ENCODE results near the gene YY1. TPM values are rescaled to one million over a fixed set of nuclear protein-coding genes. Genes with fewer than 3 reads are reported as not detected.
A peak's percentile ranks its signal among the peaks of the same experiment; 100 is the strongest.

The YY1 gene
- 38.0 and 45.6 TPM in 2 replicates for polyA plus RNA-seq (2011; rRNA removed)
- 25.5 and 27.2 TPM in 2 replicates for polyA minus RNA-seq (2011; rRNA and poly(A)+ RNA removed)

DNA sequence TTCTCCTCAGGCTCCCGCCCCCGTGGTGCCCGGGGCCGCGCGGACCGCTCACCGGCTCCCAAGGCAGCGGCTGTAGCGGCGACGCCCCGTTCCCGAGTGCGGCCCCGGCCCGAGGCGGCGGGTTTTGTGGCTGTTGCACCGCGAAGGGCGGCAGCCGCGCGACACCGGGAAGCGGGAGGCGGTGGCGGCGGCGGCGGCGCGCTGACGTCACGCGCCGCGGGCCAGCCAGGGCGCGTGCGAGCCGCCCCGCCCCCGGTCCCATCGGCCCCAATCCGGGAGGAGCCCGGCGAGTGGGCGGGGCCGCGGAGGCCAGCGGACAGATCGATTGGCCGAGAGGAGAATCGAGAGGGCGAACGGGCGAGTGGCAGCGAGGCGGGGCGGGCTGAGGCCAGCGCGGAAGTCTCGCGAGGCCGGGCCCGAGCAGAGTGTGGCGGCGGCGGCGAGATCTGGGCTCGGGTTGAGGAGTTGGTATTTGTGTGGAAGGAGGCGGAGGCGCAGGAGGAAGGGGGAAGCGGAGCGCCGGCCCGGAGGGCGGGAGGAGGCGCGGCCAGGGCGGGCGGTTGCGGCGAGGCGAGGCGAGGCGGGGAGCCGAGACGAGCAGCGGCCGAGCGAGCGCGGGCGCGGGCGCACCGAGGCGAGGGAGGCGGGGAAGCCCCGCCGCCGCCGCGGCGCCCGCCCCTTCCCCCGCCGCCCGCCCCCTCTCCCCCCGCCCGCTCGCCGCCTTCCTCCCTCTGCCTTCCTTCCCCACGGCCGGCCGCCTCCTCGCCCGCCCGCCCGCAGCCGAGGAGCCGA is at the start of gene YY1:
TSS of gene YY1 (plus strand) at position 726 of the 792 bp plus-strand sequence. CDS start 101 bp downstream, outside the sequence.
- TF ChIP-seq CTCF (IDR thresholded peaks at IDR 0.05; ENCODE audit: low read depth, low read length), result no peak
- Histone ChIP-seq H3K27ac (ENCODE audit: low read depth, low read length) (peak within 1 kb of the TSS; percentile 70), H3K9me3 (ENCODE audit: control insufficient read depth, insufficient read depth, low read length) (no peaks in the 10 kb centered on the region; the same call in 1 of the 2 replicates), H3K4me3 (ENCODE audit: low read depth, low read length) (peak within 1 kb of the TSS; percentile 91), H3K27me3 (ENCODE audit: control insufficient read depth, insufficient read depth, low read length) (no peaks in the 10 kb centered on the region)
- CTCF ChIA-PET, result no interaction called here
- DNase-seq (ENCODE audit: low read depth, low spot score), result peak; percentile 93
- POLR2A ChIA-PET, result interaction anchor here (0.6 to 1.2 kb wide), 2 partner anchors 24 to 92 kb away, joined by 3 to 4 read pairs; no protein-coding TSS in a partner anchor

- H3K4me3 ChIP-seq (ENCODE audit: low read depth, low read length), result no peak overlapping the region
- POLR2A ChIA-PET, result no interaction called here
- H3K9me3 ChIP-seq (ENCODE audit: control insufficient read depth, insufficient read depth, low read length), result no peaks in the 10 kb centered on the region
- DNase-seq (ENCODE audit: low read depth, low spot score), result no peak
- CTCF ChIA-PET, result no interaction called here
- no peak for TF ChIP-seq CTCF (IDR thresholded peaks at IDR 0.05; ENCODE audit: low read depth, low read length)
- H3K27me3 ChIP-seq (ENCODE audit: control insufficient read depth, insufficient read depth, low read length), result no peaks in the 10 kb centered on the region
- no peak overlapping the region for H3K27ac ChIP-seq (ENCODE audit: low read depth, low read length)
These were observed 48.8 kb upstream of the YY1 start for GRCh38 chr14:100190126-100190525.

DNA sequence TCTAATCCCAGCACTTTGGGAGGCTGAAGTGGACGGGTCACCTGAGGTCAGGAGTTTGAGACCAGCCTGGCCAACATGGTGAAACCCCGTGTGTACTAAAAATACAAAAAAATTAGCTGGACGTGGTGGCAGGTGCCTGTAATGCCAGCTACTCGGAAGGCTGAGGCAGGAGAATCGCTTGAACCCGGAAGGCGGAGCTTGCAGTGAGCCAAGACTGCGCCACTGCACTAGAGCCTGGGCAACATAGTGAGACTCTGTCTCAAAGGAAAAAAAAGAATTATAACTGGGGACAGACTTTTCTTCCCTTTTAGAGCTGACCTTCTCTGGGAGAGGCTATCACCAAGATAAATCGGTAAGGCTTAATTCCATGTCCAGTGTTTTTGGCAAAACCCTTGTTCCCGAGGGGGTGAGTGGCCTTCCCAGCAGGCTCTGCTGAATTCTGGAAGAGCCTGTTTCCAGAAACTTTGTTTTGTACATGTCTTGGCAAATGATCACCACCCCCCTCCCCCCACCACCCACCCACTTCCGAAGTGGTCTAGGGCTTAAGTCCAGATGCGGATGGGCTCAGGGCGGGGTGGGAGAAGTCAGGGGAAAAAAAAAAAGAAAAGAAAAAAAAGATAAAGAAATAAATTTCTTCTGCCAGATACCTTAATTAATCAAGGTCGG is 47.2 kb upstream of the YY1 start:
- no peak for TF ChIP-seq CTCF (IDR thresholded peaks at IDR 0.05; ENCODE audit: low read depth, low read length)
- Histone ChIP-seq H3K4me3 (ENCODE audit: low read depth, low read length) (no peak overlapping the region), H3K27ac (ENCODE audit: low read depth, low read length) (no peak overlapping the region), H3K9me3 (ENCODE audit: control insufficient read depth, insufficient read depth, low read length) (no peaks in the 10 kb centered on the region), H3K27me3 (ENCODE audit: control insufficient read depth, insufficient read depth, low read length) (no peaks in the 10 kb centered on the region)
- POLR2A ChIA-PET, result interaction anchor here (0.7 kb wide), 1 partner anchor 45 kb away, joined by 3 read pairs; no protein-coding TSS in a partner anchor
- DNase-seq (ENCODE audit: low read depth, low spot score), result no peak
- CTCF ChIA-PET, result interaction anchor here (0.6 to 3.1 kb wide), 8 partner anchors 15 to 256 kb away, joined by 3 to 42 read pairs (median 4); no protein-coding TSS in a partner anchor

- Histone ChIP-seq H3K9me3 (ENCODE audit: control insufficient read depth, insufficient read depth, low read length) (no peaks in the 10 kb centered on the region), H3K27me3 (ENCODE audit: control insufficient read depth, insufficient read depth, low read length) (no peaks in the 10 kb centered on the region), H3K4me3 (ENCODE audit: low read depth, low read length) (peak overlapping the region; percentile 52), H3K27ac (ENCODE audit: low read depth, low read length) (peak overlapping the region; percentile 31)
- ChIA-PET POLR2A (interaction anchor here (0.6 to 1.0 kb wide), 4 partner anchors 29 to 221 kb away, joined by 3 to 7 read pairs (median 3); no protein-coding TSS in a partner anchor), CTCF (interaction anchor here (0.9 to 3.1 kb wide), 17 partner anchors 14 to 293 kb away, joined by 3 to 42 read pairs (median 4); no protein-coding TSS in a partner anchor)
- no peak for TF ChIP-seq CTCF (IDR thresholded peaks at IDR 0.05; ENCODE audit: low read depth, low read length)
- DNase-seq (ENCODE audit: low read depth, low spot score), result no peak
These were observed 46.7 kb upstream of the YY1 start for GRCh38 chr14:100192250-100192671.

Measured in AG04450 (cell line).